CD4-positive, alpha-beta T cell treated with Interleukin-6 at 100 ng/mL for 8 hours (primary cell): Measurements from ENCODE around the gene TBC1D9B.

Experiments used
- DNase-seq: peaks from one replicate; pipeline ENCODE4 v3.0.0-alpha.2; 2020; ENCODE audit warnings: mixed read lengths, low spot score

The TBC1D9B gene

DNA sequence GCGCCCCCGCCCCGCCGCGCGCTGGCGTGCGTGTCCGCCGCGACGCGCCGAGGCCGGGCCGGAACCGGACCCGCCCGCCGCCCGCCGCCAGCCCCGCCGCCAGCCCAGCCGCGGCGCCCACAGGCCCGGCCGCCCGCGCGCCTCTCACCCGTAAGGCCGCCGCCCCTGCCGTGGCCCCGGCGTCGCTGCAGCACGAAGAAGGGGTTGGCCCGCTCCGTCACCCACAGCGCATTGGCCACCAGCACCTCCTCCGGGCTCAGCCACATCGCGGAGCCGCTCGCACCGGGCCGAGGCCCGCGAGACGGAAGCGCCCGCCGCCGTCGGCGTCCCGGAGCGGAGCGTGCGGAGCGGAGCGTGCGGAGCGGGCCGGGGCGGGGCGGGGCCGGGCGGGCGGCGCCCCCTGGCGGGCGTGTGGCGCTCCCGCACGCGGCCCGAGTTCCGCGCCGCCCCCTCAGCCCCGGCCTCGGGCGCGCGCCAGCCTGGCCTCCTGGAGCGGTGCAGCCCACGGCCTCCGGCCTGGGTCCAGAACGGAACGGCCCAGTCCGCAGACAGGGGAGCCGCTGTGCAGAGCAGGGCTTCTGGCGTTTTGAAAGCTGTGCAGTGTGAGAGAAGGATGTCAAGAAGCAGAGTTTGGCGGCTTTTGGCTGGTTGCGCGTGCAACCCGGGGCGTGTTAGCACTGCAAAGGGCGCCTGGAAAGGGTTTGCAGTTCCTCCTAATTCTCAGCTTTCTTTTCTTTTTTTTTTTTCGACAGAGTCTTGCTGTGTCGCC is at the start of gene TBC1D9B:
Gene TBC1D9B, minus strand, starts transcription at position 342 of the 769 bp plus-strand sequence. Its CDS starts 76 bp downstream, at position 266.
- DNase-seq: peak; percentile 68

DNA sequence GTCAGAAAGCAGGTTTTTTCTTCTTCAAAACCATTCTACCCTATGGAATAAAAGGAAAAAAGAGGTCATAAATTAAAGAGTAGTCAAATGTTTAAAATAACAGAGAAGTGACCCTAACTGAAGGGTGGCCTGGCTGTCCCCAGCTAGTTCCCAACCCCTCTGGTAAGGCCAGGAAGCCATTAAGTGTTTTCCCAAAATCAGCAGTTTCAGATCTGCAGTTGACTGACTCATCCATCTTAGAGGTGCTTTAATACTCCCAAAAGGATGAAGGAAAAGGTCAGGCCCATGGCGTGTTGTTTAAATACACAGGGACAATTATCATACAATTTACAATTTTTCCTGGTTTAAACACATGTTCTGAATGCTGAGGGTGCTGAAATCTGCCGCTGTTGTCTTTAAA is 47.9 kb upstream of the TBC1D9B start:
- DNase-seq: no peak

DNA sequence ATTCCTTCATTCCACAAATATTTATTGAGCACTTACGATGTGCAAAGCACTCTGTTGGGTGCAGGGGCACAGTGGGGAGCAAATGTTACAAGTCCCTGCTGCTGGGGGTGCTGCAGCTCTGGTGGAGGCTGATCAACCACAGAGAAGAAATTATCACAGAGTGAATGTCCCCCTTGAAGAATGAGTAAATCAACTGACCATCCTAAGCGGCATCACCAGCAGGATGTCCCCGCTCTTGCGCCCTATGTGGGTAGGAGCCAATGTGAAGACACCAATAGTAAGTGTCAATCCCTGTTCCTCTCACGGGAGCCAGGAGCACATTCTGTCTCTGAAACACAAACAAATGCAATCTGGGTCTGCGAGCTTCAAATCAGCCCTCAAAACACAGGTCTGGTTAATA is 47.4 kb upstream of the TBC1D9B start:
- DNase-seq: no peak

DNA sequence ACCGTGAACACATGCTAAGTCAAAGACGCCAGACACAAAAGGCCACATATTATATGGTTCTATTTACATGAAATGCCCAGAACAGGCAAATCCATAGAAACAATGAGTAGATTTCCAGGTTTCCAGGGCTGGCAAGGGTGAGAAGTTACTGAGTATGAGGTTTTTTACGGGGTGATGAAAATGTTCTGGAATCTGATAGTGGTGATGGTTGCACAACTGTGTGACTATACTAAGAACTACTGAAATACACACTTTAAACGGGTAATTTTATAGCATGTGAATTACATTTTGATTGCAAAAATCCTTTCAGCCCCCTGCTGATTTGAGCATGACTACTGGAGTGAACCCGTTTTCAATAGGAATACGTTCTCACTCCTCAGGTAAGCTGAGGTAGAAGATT is 46.7 kb upstream of the TBC1D9B start:
- DNase-seq: no peak

DNA sequence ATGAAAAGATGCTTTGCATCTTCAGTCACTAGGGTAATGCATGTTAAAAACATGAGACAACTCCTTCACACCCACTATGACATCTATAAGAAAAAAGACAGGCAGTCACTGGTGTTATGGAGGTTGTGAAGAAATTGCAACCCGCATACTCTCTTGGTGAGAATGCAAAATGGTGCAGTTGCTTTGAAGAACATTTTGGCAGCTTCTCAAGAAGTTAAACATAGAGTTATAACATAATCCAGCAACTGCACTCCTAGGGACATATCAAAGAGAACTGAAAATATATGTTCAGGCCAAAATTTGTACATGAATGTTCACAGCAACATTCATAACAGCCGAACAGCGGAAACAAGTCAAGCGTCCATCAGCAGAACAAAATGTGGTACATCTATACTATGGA is 46.3 kb upstream of the TBC1D9B start:
- no peak for DNase-seq

DNA sequence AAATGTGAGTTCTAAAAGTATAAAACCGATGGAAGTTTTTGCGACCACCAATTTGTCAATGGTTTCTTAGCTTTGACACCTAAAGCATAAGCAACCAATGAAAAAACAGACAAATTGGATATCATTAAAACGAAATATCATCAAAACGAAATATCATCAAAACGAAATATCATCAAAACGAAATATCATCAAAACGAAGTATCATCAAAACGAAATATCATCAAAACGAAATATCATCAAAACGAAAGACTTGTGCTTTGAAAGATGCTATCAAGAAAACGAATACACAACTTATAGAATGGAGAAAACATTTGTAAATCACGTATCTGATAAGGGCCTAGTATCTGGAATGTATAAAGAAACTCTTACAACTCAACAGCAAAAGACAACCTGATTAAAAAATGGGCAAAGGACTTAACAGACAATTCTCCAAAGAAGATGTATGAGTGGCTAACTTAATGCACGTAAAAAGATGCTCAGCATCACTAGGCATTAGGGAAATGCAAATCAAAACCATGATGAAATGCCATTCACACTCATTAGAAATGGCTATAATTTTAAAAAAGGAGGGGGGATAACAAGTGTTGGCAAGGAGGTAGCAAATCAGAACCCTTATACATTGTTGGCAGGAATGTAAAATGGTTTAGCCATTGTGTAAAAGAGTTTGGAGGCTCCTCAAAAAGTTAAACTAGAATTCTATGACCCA is 29.4 kb upstream of the TBC1D9B start:
- DNase-seq: no peak

DNA sequence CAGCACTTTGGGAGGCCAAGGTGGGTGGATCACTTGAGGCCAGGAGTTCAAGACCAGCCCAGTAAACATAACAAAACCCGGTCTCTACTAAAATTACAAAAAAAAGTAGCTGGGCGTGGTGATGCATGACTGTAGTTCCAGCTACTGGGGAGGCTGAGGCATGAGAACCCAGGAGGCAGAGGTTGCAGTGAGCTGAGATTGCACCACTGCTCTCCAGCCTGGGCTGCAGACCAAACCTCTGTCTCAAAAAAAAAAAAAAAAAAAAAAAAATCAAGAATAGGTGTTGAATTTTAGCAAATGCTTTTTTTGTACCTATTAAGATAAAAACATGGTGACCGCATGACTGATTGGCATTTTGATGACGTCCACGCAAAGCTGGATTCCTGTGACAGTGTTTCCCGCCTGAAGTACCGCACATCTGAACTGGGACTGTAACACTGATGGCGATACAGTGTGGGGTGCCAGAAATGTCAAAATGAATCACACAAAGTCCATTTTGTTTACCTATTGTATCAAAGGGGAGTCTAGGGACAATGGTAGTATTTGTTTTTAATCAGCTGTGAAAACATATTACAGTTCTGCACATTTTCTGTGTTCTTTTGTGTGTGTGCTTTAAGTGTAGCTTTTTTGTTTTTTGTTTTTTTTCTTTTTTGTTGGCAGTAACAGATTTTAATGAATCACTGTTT is 23.2 kb upstream of the TBC1D9B start:
- DNase-seq: no peak

DNA sequence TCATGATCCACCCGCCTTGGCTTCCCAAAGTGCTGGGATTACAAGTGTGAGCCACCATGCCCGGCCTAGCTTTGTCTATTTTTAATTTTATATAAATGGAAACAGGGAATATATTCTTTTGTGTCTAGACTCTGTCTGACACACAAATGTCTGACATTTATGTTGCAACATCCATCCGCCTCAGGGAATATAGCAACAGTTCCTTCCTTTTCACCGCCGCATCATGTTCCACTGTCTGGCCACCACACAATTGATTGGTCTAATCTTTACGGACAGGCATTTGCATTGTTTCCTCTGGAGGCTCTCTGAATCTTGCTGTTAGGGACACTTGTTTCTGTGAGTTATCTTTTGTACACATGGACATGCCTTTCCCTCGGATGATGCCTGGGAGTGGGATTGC is 20.1 kb upstream of the TBC1D9B start:
- DNase-seq: no peak

DNA sequence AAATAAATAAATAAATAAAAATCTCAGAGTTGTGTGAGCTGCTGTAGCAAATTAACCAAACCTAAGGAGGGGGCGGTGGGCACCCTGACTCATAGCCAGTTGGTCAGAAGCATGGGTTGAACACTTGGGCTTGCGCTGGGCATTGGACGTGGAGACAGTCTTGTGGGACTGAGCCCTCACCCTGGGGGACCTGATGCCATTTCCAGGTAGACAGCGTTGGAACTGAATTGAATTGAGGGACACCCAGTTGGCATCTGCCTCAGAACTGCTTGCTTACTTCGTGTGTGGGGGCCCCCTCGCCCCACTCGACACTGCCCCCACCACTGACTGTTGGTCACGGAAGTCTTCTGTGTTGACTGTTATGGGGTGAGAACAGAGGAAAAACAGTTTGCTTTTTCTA is 19.0 kb upstream of the TBC1D9B start:
- DNase-seq: no peak

DNA sequence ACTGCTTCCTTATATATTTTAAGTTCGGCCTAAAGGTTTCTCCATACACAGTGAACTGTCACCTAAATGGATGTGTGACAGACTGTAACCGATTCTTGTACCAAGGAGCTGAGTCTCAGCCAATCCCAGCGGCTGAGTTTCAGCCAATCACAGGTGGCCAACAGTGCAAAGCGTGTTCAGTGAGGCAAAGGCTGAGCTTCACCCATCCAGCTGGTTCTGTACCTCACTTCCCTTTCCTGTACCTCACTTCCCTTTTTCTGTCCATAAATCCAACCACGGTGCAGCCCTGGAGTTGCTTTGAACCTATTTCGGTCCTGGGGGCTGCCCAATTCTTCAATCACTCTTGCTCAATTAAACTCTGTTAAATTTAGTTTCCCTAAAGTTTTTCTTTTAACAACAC is 15.7 kb upstream of the TBC1D9B start:
- no peak for DNase-seq

DNA sequence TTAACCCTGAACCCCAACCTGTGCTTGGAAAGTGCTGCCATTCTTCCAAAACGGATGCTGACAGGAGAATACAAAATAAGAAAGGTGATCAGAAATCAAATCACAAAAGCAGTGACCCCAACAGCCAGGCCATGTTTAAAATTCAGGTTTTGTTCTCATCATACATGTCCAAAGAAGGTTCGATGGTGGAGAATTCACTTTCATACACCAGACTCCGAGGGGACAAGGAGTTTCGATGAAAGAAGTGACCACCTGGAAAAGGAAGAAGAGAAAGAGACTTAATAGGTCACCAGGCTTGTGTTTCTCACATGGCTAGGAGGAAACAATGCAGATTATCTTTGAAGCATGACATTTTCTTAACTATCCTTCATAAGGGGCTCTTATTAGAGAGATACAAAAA is 12.5 kb upstream of the TBC1D9B start:
- no peak for DNase-seq

DNA sequence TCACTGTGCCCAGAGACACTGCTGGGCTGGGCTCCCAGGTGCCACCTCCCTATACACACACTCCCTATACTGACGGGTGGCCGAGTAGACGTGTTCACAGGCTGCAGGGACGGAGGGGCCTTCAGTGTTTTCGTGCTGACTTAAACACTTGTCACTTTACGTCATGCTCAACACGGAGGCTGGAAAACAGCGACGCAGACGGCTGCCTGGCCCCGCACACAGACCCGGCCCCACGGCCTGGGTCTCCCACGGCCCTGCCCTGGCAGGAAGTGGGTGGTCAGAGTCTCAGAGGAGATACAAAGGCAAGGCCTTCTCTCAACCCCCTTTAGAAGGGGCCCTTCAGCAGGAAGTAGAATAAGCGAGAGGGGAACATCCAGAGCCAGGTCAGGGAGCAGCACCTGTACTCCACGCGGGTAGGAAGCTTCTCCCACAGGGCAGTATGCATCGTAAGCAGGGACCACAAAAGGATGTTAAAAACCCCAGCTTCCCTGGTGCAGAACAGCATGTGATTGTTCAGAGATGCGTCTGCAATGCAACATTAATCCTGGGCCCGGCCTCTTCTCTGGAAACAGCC is 11.9 kb upstream of the TBC1D9B start:
- no peak for DNase-seq

DNA sequence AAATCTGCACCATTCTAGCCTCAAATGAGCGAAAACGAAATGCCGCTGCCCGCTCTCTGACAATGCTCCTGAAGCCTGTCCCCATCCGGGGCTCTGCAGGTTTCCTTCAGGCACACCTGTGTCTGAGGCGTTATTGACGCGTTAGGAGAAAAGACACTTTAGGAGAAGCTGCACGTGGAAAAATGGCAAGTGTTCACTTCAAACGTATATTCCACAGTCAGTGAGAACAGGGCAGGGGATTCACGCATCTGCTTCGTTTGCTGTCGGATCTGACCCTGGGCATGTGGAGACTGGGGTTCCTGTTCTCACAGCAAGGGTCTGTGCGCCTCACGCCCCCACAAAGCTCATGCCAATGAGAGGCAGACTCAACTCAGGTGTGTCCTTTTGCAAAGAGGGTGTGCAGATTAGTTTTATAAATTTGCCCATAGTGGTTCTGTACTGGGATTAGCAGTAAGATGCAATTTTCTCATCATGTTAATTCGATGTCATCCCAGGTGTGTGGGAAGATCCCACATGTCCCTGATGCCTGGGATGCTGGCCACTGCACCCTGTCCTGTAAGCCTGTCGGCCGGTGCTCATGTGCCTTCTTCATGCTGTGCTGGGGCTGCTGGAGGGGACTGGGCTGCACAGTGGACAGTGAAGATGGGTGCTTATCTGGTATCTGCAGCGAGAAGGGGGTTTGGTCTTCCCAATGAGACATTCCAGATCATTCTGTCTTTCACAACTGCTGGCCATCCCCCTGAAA is 11.2 kb upstream of the TBC1D9B start:
- DNase-seq: no peak

DNA sequence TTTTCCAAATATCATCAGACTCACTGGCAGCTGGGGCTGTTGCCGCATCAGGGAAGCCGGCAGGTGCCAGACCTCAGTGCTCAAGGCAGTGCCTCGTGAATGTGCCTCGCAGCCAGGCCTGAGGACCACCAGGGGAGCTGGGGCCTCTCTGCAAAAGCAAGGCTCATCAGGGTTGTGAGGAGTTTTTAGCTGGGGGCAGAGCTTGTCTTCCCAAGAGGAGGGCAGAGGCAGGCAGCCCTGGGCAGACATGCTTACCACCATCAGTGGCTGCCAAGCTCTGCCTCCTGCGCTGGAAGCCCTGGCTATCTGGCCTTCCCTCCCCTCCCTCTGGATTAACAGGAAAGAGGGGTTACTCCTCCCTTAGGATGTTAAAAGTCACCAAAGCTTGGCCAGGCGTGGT is 8.8 kb upstream of the TBC1D9B start:
- DNase-seq: no peak

DNA sequence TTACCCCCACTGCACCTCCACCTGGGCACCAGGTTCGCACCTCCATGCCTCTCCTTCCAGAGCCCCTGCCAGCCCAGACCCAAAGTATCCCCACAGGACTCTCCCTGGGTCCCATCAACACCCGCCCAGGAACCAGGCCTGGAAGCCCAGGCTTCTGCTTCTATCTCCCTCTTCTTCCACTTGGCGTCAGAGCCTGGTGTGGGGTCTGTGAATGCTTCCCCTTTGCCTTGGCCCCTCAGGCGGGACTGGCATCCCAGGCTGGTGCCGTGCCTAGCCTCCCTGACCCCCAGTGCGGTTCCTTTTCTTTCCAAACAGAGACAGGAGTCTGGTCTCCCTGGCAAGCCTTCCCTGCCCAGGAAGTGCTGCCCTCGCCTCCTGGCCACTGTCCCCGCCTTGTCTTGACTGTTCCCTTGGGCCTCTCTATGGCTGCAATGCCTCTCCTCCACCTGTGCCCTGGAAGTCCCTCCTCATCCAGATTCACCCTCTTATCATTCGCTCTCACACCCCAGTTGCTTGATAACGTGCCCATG is 7.8 kb upstream of the TBC1D9B start:
- DNase-seq: no peak

DNA sequence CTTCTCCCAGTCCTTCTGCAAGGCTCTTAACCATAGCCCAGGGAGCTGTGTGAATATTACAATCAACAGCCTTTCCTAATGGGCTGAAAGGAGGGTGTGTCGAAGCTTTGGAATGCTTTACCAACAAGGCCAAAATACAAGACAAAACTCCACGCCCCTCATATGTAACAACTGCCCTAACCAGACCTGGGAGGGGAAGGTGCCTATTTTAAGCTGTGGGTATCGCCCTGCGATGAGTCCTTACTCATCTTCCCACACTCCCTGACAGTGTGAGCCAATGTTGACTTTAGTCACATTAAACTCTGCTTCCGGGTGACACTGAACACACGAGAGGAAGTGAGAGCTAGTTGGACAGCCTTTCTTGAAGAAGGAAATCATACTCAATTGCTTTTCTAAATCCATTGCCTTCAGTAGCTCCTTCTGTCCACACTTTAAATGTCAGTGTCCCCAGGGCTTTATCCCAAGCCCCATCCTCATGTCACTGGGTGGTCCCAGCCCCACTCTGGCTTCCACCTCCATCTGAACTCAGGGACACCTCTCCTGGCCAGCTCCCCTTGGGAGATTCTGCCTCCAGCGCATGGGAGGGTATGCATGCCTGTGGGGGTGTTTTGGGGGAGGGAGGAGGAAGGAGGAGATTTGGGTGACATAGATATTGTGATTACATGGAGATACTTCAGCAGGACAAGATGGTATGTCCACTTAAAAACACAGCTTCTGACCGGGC is 6.5 kb upstream of the TBC1D9B start:
- DNase-seq: no peak

DNA sequence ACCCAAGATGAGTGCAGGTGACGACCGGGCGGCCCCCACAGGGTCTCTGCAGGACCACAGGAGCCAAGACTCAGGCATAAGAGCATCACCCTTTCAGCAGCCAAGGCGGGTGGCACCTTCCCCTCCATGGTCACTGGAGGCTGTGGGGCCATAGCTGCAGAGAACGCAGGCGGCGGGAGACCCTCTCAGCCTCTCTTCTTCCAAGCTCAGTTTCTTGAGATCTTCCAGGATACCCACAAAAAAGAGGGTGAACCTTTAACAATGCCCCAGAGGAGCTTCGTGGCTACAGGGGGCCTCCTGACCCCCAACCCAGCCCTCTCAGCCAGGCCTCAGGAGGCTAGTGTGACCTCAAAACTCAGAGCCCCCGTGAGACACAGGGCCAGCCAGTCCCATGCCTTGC is 5.8 kb upstream of the TBC1D9B start:
- no peak for DNase-seq

DNA sequence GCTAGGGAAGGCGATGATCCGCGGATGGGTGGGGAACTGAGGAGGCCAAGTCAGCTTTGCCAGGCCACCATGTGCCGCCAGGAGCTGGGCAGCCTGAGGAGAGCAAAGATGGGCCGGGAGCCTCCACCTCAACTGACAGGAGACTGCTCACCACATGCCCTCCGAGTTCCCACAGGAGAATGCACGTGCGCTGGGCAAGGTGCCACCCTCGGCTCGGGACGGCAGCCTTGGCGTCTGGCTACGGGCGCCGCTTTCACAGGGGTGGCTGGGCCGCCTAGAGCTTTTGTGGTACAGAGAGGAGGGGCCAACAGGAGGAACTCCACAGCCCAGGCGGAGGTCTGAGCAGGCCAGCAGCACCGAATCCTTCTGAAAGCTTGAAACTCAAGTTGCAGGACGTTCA is 5.3 kb upstream of the TBC1D9B start:
- DNase-seq: no peak

DNA sequence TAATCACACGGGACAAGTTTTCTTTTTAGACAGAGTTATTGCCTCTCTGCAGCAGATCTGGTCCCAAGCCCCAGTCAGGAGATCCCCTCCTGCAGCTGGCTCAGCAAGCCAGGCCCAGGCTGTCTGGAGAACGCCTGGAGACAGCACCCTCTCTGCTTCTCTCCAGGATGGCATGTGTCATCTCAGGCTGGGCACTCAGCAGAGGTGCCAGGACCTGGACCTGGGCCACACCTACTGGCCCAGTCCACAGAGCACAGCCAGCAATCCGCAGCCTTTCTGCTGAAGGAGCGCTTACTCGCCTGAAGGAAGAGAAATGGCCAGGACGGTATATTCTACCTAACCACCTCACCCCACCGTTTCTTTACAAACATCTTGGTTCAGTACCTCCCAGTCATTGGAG is 4.7 kb upstream of the TBC1D9B start:
- no peak for DNase-seq

DNA sequence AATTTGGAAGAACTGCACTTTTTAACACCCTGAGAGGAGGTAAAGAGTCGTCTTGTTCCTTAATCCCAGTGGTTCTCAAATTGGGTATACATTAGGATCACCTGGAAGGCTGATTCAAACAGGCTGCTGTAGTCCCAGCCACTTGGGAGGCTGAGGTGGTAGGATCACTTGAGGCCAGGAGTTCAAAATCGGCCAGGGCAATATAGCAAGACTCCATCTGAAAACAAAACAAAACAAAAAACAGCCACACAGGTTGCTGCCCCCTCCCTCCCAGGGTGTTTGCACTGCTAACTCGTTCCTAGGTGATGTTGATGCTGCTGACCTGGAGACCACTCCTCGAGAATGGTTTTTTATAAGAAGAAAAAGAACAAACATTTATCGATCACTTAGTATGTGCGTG is 1.5 kb upstream of the TBC1D9B start:
- no peak for DNase-seq

DNA sequence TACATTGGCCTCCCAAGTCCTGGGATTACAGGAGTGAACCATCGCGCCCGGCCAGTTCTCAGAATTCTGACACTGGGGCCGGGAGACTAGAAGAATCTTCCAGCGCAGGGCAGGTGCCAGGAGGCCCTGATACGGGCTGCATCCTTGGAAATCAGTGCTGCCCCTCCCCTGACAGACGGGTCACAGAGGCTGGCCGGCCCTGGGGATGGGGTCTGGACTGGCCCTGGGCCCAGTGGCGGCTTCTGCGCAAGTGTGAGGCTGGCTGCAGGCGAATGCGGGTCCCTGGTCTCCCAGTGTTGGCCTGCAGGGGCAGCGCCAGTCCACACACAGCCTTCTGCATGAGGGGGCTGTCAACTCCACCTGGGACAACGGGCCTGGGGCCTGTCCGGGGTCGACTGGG is 831 bp upstream of the TBC1D9B start:
- DNase-seq: no peak
